ENCODE data around the gene SZT2.

DNA sequence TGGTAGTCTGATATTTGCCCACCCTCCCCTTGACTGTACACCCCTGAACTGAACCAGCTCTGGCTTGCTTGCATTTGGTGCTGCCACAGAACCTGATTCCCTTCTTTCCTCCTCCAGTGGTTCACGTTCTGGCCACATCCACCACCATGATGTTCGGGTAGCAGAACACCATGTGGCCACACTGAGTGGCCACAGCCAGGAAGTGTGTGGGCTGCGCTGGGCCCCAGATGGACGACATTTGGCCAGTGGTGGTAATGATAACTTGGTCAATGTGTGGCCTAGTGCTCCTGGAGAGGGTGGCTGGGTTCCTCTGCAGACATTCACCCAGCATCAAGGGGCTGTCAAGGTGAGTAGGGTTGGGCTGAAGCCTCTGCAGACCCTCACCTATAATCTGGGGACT lies 29.1 kb upstream of the SZT2 start:
- no peak for TF ChIP-seq CTCF (IDR thresholded peaks at IDR 0.05)
- no peak for TF ChIP-seq EZH2phosphoT487 (IDR thresholded peaks at IDR 0.05)
- no peak for TF ChIP-seq EZH2 (IDR thresholded peaks at IDR 0.05)
